ENCODE results near the gene WDR33.
"Not testable (repeated sequence)": the region's sequence is repeated elsewhere in the genome, so short reads cannot be mapped to it uniquely, and the experiment has no call there.

The WDR33 gene

GRCh38 chr2:127762846-127763245 is 48.1 kb downstream of the WDR33 start:
- Histone ChIP-seq H3K4me3 (ENCODE audit: insufficient read length, low read depth) (no peak overlapping the region), H3K4me1 (ENCODE audit: insufficient read depth, insufficient read length) (no peaks in the 10 kb centered on the region), H3K9ac (ENCODE audit: insufficient read length, low read depth) (no peak overlapping the region), H3K9me3 (ENCODE audit: insufficient read depth, low read length) (no peaks in the 10 kb centered on the region), H3K36me3 (ENCODE audit: insufficient read depth, insufficient read length, low read length) (peaks cover 69% of the 10 kb centered on the region), H3K27me3 (ENCODE audit: insufficient read depth, insufficient read length) (no peaks in the 10 kb centered on the region)
- DNase-seq (ENCODE audit: low read depth, low spot score), result no peak
- no peak for TF ChIP-seq ZNF274 (IDR thresholded peaks at IDR 0.05; ENCODE audit: low read depth, low read length)
- no peak for TF ChIP-seq YY1 (IDR thresholded peaks at IDR 0.05; ENCODE audit: insufficient read depth, insufficient read length)
- TF ChIP-seq SUZ12 (IDR thresholded peaks at IDR 0.05; ENCODE audit: extremely low read depth, insufficient read depth, insufficient read length), result no peak

- no peaks in the 10 kb centered on the region for H3K9me3 ChIP-seq (ENCODE audit: insufficient read depth, low read length)
- no peak for DNase-seq (ENCODE audit: low read depth, low spot score)
- H3K27me3 ChIP-seq (ENCODE audit: insufficient read depth, insufficient read length), result no peaks in the 10 kb centered on the region
- H3K4me3 ChIP-seq (ENCODE audit: insufficient read length, low read depth), result no peak overlapping the region
- TF ChIP-seq YY1 (IDR thresholded peaks at IDR 0.05; ENCODE audit: insufficient read depth, insufficient read length) (no peak), SUZ12 (IDR thresholded peaks at IDR 0.05; ENCODE audit: extremely low read depth, insufficient read depth, insufficient read length) (no peak), ZNF274 (IDR thresholded peaks at IDR 0.05; ENCODE audit: low read depth, low read length) (no peak)
- H3K4me1 ChIP-seq (ENCODE audit: insufficient read depth, insufficient read length), result no peaks in the 10 kb centered on the region
- no peak overlapping the region for H3K9ac ChIP-seq (ENCODE audit: insufficient read length, low read depth)
- peaks cover 70% of the 10 kb centered on the region for H3K36me3 ChIP-seq (ENCODE audit: insufficient read depth, insufficient read length, low read length)
Measured at GRCh38 chr2:127762441-127762840, 48.5 kb downstream of the WDR33 start.

GRCh38 chr2:127759931-127760330 is 51.0 kb downstream of the WDR33 start:
- H3K4me3 ChIP-seq (ENCODE audit: insufficient read length, low read depth), result no peak overlapping the region
- H3K9ac ChIP-seq (ENCODE audit: insufficient read length, low read depth), result no peak overlapping the region
- H3K27me3 ChIP-seq (ENCODE audit: insufficient read depth, insufficient read length), result no peaks in the 10 kb centered on the region
- TF ChIP-seq ZNF274 (IDR thresholded peaks at IDR 0.05; ENCODE audit: low read depth, low read length) (no peak), SUZ12 (IDR thresholded peaks at IDR 0.05; ENCODE audit: extremely low read depth, insufficient read depth, insufficient read length) (no peak), YY1 (IDR thresholded peaks at IDR 0.05; ENCODE audit: insufficient read depth, insufficient read length) (no peak)
- no peak for DNase-seq (ENCODE audit: low read depth, low spot score)
- H3K36me3 ChIP-seq (ENCODE audit: insufficient read depth, insufficient read length, low read length), result peaks cover 80% of the 10 kb centered on the region
- no peaks in the 10 kb centered on the region for H3K9me3 ChIP-seq (ENCODE audit: insufficient read depth, low read length)
- H3K4me1 ChIP-seq (ENCODE audit: insufficient read depth, insufficient read length), result no peaks in the 10 kb centered on the region

- no peaks in the 10 kb centered on the region for H3K27me3 ChIP-seq (ENCODE audit: insufficient read depth, insufficient read length)
- H3K36me3 ChIP-seq (ENCODE audit: insufficient read depth, insufficient read length, low read length), result peaks cover 40% of the 10 kb centered on the region
- H3K9me3 ChIP-seq (ENCODE audit: insufficient read depth, low read length), result no peaks in the 10 kb centered on the region
- H3K4me3 ChIP-seq (ENCODE audit: insufficient read length, low read depth), result no peak overlapping the region
- DNase-seq (ENCODE audit: low read depth, low spot score), result no peak
- no peaks in the 10 kb centered on the region for H3K4me1 ChIP-seq (ENCODE audit: insufficient read depth, insufficient read length)
- TF ChIP-seq ZNF274 (IDR thresholded peaks at IDR 0.05; ENCODE audit: low read depth, low read length), result no peak
- no peak for TF ChIP-seq YY1 (IDR thresholded peaks at IDR 0.05; ENCODE audit: insufficient read depth, insufficient read length)
- no peak for TF ChIP-seq SUZ12 (IDR thresholded peaks at IDR 0.05; ENCODE audit: extremely low read depth, insufficient read depth, insufficient read length)
- no peak overlapping the region for H3K9ac ChIP-seq (ENCODE audit: insufficient read length, low read depth)
Measured at GRCh38 chr2:127754186-127754585, 56.8 kb downstream of the WDR33 start.

- H3K9ac ChIP-seq (ENCODE audit: insufficient read length, low read depth), result no peak overlapping the region
- peaks cover 48% of the 10 kb centered on the region for H3K36me3 ChIP-seq (ENCODE audit: insufficient read depth, insufficient read length, low read length)
- no peaks in the 10 kb centered on the region for H3K9me3 ChIP-seq (ENCODE audit: insufficient read depth, low read length)
- no peak overlapping the region for H3K4me3 ChIP-seq (ENCODE audit: insufficient read length, low read depth)
- H3K27me3 ChIP-seq (ENCODE audit: insufficient read depth, insufficient read length), result no peaks in the 10 kb centered on the region
- no peaks in the 10 kb centered on the region for H3K4me1 ChIP-seq (ENCODE audit: insufficient read depth, insufficient read length)
- DNase-seq (ENCODE audit: low read depth, low spot score), result no peak
- TF ChIP-seq ZNF274 (IDR thresholded peaks at IDR 0.05; ENCODE audit: low read depth, low read length) (no peak), SUZ12 (IDR thresholded peaks at IDR 0.05; ENCODE audit: extremely low read depth, insufficient read depth, insufficient read length) (no peak), YY1 (IDR thresholded peaks at IDR 0.05; ENCODE audit: insufficient read depth, insufficient read length) (no peak)
Measured at GRCh38 chr2:127753374-127753773, 57.6 kb downstream of the WDR33 start.

- not testable (repeated sequence) for H3K4me3 ChIP-seq (ENCODE audit: insufficient read length, low read depth); H3K27me3 ChIP-seq (ENCODE audit: insufficient read depth, insufficient read length); DNase-seq (ENCODE audit: low read depth, low spot score); H3K4me1 ChIP-seq (ENCODE audit: insufficient read depth, insufficient read length); H3K9ac ChIP-seq (ENCODE audit: insufficient read length, low read depth); H3K9me3 ChIP-seq (ENCODE audit: insufficient read depth, low read length)
- peaks cover 43% of the 10 kb centered on the region for H3K36me3 ChIP-seq (ENCODE audit: insufficient read depth, insufficient read length, low read length)
Measured at GRCh38 chr2:127749537-127749936, 61.4 kb downstream of the WDR33 start.

GRCh38 chr2:127747621-127748020 is 63.4 kb downstream of the WDR33 start:
- no peak for DNase-seq (ENCODE audit: low read depth, low spot score)
- H3K9ac ChIP-seq (ENCODE audit: insufficient read length, low read depth), result no peak overlapping the region
- H3K9me3 ChIP-seq (ENCODE audit: insufficient read depth, low read length), result no peaks in the 10 kb centered on the region
- no peak overlapping the region for H3K4me3 ChIP-seq (ENCODE audit: insufficient read length, low read depth)
- peaks cover 43% of the 10 kb centered on the region for H3K36me3 ChIP-seq (ENCODE audit: insufficient read depth, insufficient read length, low read length)
- H3K4me1 ChIP-seq (ENCODE audit: insufficient read depth, insufficient read length), result no peaks in the 10 kb centered on the region
- no peaks in the 10 kb centered on the region for H3K27me3 ChIP-seq (ENCODE audit: insufficient read depth, insufficient read length)
- TF ChIP-seq YY1 (IDR thresholded peaks at IDR 0.05; ENCODE audit: insufficient read depth, insufficient read length) (no peak), ZNF274 (IDR thresholded peaks at IDR 0.05; ENCODE audit: low read depth, low read length) (no peak), SUZ12 (IDR thresholded peaks at IDR 0.05; ENCODE audit: extremely low read depth, insufficient read depth, insufficient read length) (no peak)

- no peaks in the 10 kb centered on the region for H3K9me3 ChIP-seq (ENCODE audit: insufficient read depth, low read length)
- TF ChIP-seq YY1 (IDR thresholded peaks at IDR 0.05; ENCODE audit: insufficient read depth, insufficient read length) (no peak), ZNF274 (IDR thresholded peaks at IDR 0.05; ENCODE audit: low read depth, low read length) (no peak), SUZ12 (IDR thresholded peaks at IDR 0.05; ENCODE audit: extremely low read depth, insufficient read depth, insufficient read length) (no peak)
- no peak overlapping the region for H3K4me3 ChIP-seq (ENCODE audit: insufficient read length, low read depth)
- peaks cover 41% of the 10 kb centered on the region for H3K36me3 ChIP-seq (ENCODE audit: insufficient read depth, insufficient read length, low read length)
- no peaks in the 10 kb centered on the region for H3K4me1 ChIP-seq (ENCODE audit: insufficient read depth, insufficient read length)
- H3K9ac ChIP-seq (ENCODE audit: insufficient read length, low read depth), result no peak overlapping the region
- no peak for DNase-seq (ENCODE audit: low read depth, low spot score)
- no peaks in the 10 kb centered on the region for H3K27me3 ChIP-seq (ENCODE audit: insufficient read depth, insufficient read length)
Measured at GRCh38 chr2:127743477-127744026, 67.4 kb downstream of the WDR33 start.
